ENCODE measurements around the gene WNT2. TPM values are rescaled to one million over a fixed set of nuclear protein-coding genes. Genes with fewer than 3 reads are reported as not detected.

The WNT2 gene
- not detected in 2 replicates for total RNA-seq

DNA sequence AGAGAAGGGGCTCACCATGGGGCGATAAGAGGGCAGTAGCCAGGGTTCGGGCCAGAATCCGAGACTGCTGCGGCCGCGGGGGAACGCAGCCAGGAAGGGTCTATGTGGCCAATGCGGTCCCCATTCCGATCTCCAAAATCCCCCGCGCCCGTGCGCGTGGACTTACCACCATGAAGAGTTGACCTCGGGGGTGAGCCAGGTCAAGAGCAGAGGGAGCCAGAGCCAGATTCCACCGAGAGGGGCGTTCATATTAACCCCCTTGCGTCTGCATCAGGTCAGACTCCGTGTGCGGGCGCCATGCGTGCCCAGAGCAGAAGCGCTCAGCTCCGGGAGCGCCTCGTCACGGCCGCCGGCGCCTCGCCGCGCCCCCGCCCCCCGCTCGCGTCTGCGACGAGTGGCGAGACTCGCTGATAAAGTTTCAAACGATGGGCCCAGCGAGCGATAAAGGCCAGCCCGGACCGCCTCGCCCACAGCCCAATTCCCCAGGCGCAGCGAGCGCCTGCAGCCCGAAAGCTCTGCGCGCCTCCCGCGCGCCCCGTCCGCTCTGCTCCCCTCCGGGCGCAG is at the start of gene WNT2:
Gene WNT2 (minus strand): TSS at position 318 of the 564 bp plus-strand sequence. CDS start 69 bp downstream, at position 249.

Other genes starting within 250 kb of the WNT2 start
- gene ASZ1, start 104.4 kb upstream of the WNT2 start, total RNA-seq: not detected in 2 replicates
- gene CFTR, start 157.0 kb upstream of the WNT2 start, total RNA-seq: 2.4 TPM in 1 of 2 replicates, not detected in the other

Data from tracheal epithelial cell (primary cell).